ENCODE data around the gene MIPEP.
"Not testable (repeated sequence)": the region's sequence is repeated elsewhere in the genome, so short reads cannot be mapped to it uniquely, and the experiment has no call there.

The MIPEP gene

GRCh38 chr13:23765531-23765930 lies 123.7 kb downstream of the MIPEP start:
- Histone ChIP-seq H4K20me1 (ENCODE audit: insufficient read depth) (no peaks in the 10 kb centered on the region), H3K79me2 (ENCODE audit: insufficient read depth, low read depth) (no peaks in the 10 kb centered on the region), H3K9ac (no peak overlapping the region), H3K36me3 (ENCODE audit: insufficient read depth) (no peaks in the 10 kb centered on the region), H3K4me3 (IDR thresholded peaks at IDR 0.05; ENCODE audit: insufficient read depth, low read depth, low read length) (no peak overlapping the region), H3K27me3 (ENCODE audit: insufficient read depth, low read depth) (no peaks in the 10 kb centered on the region), H3K27ac (no peak overlapping the region), H3K4me2 (no peak overlapping the region), H3K4me1 (ENCODE audit: low read depth, poor library complexity, severe bottlenecking) (peaks cover 9% of the 10 kb centered on the region), H2AFZ (ENCODE audit: low read depth) (no peak overlapping the region)
- no peak for TF ChIP-seq CTCF (conservative IDR thresholded peaks at IDR 0.05; ENCODE audit: low read depth, low read length)

GRCh38 chr13:23763318-23763717 lies 125.9 kb downstream of the MIPEP start:
- H3K4me3 ChIP-seq (IDR thresholded peaks at IDR 0.05; ENCODE audit: insufficient read depth, low read depth, low read length), result no peak overlapping the region
- no peaks in the 10 kb centered on the region for H4K20me1 ChIP-seq (ENCODE audit: insufficient read depth)
- no peak for TF ChIP-seq CTCF (conservative IDR thresholded peaks at IDR 0.05; ENCODE audit: low read depth, low read length)
- no peak overlapping the region for H3K27ac ChIP-seq
- no peaks in the 10 kb centered on the region for H3K4me1 ChIP-seq (ENCODE audit: low read depth, poor library complexity, severe bottlenecking)
- no peak overlapping the region for H2AFZ ChIP-seq (ENCODE audit: low read depth)
- H3K9ac ChIP-seq, result no peak overlapping the region
- H3K79me2 ChIP-seq (ENCODE audit: insufficient read depth, low read depth), result no peaks in the 10 kb centered on the region
- H3K4me2 ChIP-seq, result no peak overlapping the region
- no peaks in the 10 kb centered on the region for H3K27me3 ChIP-seq (ENCODE audit: insufficient read depth, low read depth)
- H3K36me3 ChIP-seq (ENCODE audit: insufficient read depth), result no peaks in the 10 kb centered on the region

- not testable (repeated sequence) for H3K4me3 ChIP-seq (IDR thresholded peaks at IDR 0.05; ENCODE audit: insufficient read depth, low read depth, low read length); H4K20me1 ChIP-seq (ENCODE audit: insufficient read depth); H3K27me3 ChIP-seq (ENCODE audit: insufficient read depth, low read depth); H3K4me2 ChIP-seq; H3K4me1 ChIP-seq (ENCODE audit: low read depth, poor library complexity, severe bottlenecking); H3K79me2 ChIP-seq (ENCODE audit: insufficient read depth, low read depth); H2AFZ ChIP-seq (ENCODE audit: low read depth); H3K27ac ChIP-seq; H3K9ac ChIP-seq; H3K36me3 ChIP-seq (ENCODE audit: insufficient read depth)
These were observed 127.4 kb downstream of the MIPEP start for GRCh38 chr13:23761760-23762159.

GRCh38 chr13:23760000-23760399 lies 129.2 kb downstream of the MIPEP start:
- no peak overlapping the region for H3K9ac ChIP-seq
- H3K36me3 ChIP-seq (ENCODE audit: insufficient read depth), result no peaks in the 10 kb centered on the region
- TF ChIP-seq CTCF (conservative IDR thresholded peaks at IDR 0.05; ENCODE audit: low read depth, low read length), result no peak
- no peaks in the 10 kb centered on the region for H4K20me1 ChIP-seq (ENCODE audit: insufficient read depth)
- no peaks in the 10 kb centered on the region for H3K79me2 ChIP-seq (ENCODE audit: insufficient read depth, low read depth)
- no peak overlapping the region for H3K27ac ChIP-seq
- no peak overlapping the region for H3K4me2 ChIP-seq
- no peaks in the 10 kb centered on the region for H3K27me3 ChIP-seq (ENCODE audit: insufficient read depth, low read depth)
- H2AFZ ChIP-seq (ENCODE audit: low read depth), result no peak overlapping the region
- no peak overlapping the region for H3K4me3 ChIP-seq (IDR thresholded peaks at IDR 0.05; ENCODE audit: insufficient read depth, low read depth, low read length)
- peaks cover 12% of the 10 kb centered on the region for H3K4me1 ChIP-seq (ENCODE audit: low read depth, poor library complexity, severe bottlenecking)

GRCh38 chr13:23758798-23759527 lies 130.2 kb downstream of the MIPEP start:
- no peaks in the 10 kb centered on the region for H3K36me3 ChIP-seq (ENCODE audit: insufficient read depth)
- no peak overlapping the region for H3K27ac ChIP-seq
- H3K4me3 ChIP-seq (IDR thresholded peaks at IDR 0.05; ENCODE audit: insufficient read depth, low read depth, low read length), result no peak overlapping the region
- no peak for TF ChIP-seq CTCF (conservative IDR thresholded peaks at IDR 0.05; ENCODE audit: low read depth, low read length)
- no peaks in the 10 kb centered on the region for H4K20me1 ChIP-seq (ENCODE audit: insufficient read depth)
- H2AFZ ChIP-seq (ENCODE audit: low read depth), result no peak overlapping the region
- no peak overlapping the region for H3K9ac ChIP-seq
- no peaks in the 10 kb centered on the region for H3K79me2 ChIP-seq (ENCODE audit: insufficient read depth, low read depth)
- H3K4me1 ChIP-seq (ENCODE audit: low read depth, poor library complexity, severe bottlenecking), result peaks cover 23% of the 10 kb centered on the region
- H3K27me3 ChIP-seq (ENCODE audit: insufficient read depth, low read depth), result no peaks in the 10 kb centered on the region
- H3K4me2 ChIP-seq, result no peak overlapping the region
